ENCODE results near the gene PRKCE.

Gene PRKCE

DNA sequence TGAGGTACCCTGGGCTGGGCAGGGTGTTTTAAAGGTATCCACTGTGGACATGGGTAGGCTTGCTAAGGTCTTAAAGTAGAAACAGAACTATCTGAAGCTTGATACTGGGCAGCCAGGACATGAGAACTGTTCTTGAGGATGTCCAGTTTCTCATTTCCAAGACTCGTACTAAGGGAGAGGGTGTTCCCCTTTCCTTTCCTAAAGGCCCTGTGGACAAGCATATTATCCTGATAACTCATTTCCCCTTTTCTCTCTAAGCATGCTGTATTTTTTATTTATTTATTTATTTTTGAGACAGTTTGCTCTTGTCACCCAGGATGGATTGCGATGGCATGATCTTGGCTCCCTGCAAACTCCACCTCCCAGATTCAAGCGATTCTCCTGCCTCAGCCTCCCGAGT, 273.6 kb downstream of the PRKCE start:
- no peaks in the 10 kb centered on the region for H3K36me3 ChIP-seq
- DNase-seq: no peak
- H3K9me3 ChIP-seq: no peaks in the 10 kb centered on the region; the same call in 1 of the 2 replicates
- no peaks in the 10 kb centered on the region for H3K27me3 ChIP-seq
- H3K4me3 ChIP-seq (ENCODE audit: low read depth, low read length): no peak overlapping the region
- H3K4me1 ChIP-seq: peaks cover 39% of the 10 kb centered on the region
- TF ChIP-seq, protein P1, sequence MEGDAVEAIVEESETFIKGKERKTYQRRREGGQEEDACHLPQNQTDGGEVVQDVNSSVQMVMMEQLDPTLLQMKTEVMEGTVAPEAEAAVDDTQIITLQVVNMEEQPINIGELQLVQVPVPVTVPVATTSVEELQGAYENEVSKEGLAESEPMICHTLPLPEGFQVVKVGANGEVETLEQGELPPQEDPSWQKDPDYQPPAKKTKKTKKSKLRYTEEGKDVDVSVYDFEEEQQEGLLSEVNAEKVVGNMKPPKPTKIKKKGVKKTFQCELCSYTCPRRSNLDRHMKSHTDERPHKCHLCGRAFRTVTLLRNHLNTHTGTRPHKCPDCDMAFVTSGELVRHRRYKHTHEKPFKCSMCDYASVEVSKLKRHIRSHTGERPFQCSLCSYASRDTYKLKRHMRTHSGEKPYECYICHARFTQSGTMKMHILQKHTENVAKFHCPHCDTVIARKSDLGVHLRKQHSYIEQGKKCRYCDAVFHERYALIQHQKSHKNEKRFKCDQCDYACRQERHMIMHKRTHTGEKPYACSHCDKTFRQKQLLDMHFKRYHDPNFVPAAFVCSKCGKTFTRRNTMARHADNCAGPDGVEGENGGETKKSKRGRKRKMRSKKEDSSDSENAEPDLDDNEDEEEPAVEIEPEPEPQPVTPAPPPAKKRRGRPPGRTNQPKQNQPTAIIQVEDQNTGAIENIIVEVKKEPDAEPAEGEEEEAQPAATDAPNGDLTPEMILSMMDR (IDR thresholded peaks at IDR 0.05; ENCODE audit: low read depth, low read length): no peak

DNA sequence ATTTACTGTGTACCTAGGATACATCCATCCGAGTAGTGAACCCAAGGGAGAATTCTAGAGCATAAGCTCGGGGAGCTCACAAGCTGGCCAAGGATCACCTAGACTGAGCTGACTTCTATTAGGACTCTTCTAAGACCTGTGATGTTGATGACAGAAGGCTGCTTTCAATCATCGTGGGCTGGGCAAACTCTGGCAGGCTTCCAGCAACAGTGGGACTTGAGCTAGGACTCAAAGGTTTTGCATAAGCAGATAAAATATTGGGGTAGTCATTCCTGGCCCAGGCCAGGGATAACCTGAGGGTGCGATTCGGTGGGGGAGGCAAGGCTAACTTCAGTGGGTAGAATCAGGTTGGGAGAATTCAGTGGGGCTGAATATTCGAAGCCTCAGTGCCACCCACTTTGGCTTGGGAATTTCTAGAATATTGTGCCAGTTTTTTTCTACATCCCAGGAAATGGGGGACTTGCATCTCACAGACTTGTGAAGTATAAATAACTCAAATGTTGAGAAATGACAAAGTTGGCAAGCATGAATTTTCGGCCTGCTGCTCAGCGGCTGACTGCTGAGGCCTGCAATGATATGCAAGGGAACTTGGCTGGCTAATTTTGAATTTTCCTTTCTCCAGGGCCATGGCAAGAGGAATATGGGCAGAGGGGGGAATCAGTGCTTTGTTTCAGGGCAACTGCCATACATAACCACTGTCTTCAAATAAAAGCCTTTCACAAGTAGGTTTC, 274.3 kb downstream of the PRKCE start:
- no peaks in the 10 kb centered on the region for H3K27me3 ChIP-seq
- H3K4me1 ChIP-seq: peaks cover 41% of the 10 kb centered on the region
- no peak overlapping the region for H3K4me3 ChIP-seq (ENCODE audit: low read depth, low read length)
- TF ChIP-seq, protein P1 (IDR thresholded peaks at IDR 0.05; ENCODE audit: low read depth, low read length): no peak
- peak; percentile 51 for DNase-seq
- no peaks in the 10 kb centered on the region; the same call in 1 of the 2 replicates for H3K9me3 ChIP-seq
- H3K36me3 ChIP-seq: no peaks in the 10 kb centered on the region

DNA sequence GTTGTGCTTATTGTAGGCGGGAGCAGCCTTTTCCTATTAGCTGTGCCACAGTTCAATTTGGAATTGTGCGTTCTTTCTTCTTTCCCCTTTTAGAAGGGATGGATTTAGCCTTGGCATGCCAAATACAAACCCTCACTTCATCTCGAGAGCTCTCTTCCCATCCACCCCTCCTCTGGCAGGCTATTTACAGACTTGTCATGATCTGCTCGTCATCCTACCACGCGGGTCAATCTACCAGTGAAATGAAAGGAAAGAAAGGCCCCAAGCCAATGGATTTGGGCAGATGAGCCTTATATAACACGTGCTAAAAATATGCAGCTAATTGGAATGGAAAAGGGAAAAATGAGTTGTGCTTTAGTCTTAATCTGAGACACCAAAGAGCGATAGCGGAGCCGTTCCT, 277.5 kb downstream of the PRKCE start:
- Histone ChIP-seq H3K4me3 (ENCODE audit: low read depth, low read length) (no peak overlapping the region), H3K9me3 (no peaks in the 10 kb centered on the region; the same call in 1 of the 2 replicates), H3K36me3 (no peaks in the 10 kb centered on the region), H3K27me3 (no peaks in the 10 kb centered on the region), H3K4me1 (peaks cover 20% of the 10 kb centered on the region)
- DNase-seq: no peak
- TF ChIP-seq, protein P1 (IDR thresholded peaks at IDR 0.05; ENCODE audit: low read depth, low read length): no peak

DNA sequence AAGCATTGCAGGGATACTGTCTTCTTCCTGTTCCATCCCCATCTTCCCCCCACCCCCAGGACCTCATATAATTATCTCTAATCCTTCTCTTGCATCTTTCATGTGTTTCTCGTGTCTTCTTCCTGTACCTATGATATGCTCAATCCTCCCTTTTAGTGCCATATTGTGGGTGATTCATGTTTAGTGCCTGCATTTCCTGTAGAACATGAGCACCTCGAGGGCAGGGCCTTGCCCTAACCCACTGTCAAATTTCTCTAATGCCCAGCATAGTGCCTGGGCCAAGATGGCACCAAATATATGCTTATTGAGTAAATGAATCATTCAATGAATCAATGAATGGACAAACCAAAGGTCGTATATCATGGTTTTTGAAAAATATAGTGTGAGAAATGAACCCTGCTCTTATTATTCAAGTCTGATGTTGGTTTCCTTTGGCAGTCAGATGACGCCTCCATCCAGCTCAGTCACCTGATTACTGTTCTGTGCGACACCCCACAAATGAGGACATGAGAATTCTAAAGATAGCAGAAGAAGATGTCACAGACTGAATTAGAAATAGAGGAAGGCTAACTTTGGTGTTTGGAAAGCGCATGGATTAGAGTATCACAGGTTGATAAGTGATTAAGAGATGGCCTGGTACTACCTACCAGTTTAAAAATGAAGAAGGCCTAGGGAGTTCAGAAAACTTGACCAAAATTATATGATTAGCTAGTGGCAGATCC, 278.4 kb downstream of the PRKCE start:
- TF ChIP-seq, protein P1 (IDR thresholded peaks at IDR 0.05; ENCODE audit: low read depth, low read length): no peak
- no peak for DNase-seq
- no peak overlapping the region for H3K4me3 ChIP-seq (ENCODE audit: low read depth, low read length)
- H3K36me3 ChIP-seq: no peaks in the 10 kb centered on the region
- no peaks in the 10 kb centered on the region for H3K27me3 ChIP-seq
- H3K4me1 ChIP-seq: peaks cover 23% of the 10 kb centered on the region
- H3K9me3 ChIP-seq: no peaks in the 10 kb centered on the region; the same call in 1 of the 2 replicates

DNA sequence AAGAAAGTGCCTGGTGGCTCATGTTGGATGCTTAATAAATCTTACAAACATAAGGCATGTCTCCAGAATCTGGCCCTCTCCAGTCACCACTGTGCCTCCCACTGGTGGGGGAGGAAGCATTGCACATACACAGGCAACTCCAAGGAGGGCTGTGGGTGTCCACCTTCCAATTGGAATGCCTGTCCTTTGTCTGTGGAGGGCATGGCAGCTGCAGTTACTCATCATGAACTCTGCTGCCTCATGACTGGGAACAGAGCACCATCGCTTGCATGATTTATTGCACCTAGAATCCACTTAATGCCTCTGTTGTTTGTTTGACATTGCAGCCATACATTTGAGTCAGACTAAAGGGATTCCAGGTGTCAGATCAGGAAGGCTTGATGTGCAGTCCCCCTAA, 278.9 kb downstream of the PRKCE start:
- Histone ChIP-seq H3K9me3 (no peaks in the 10 kb centered on the region; the same call in 1 of the 2 replicates), H3K36me3 (no peaks in the 10 kb centered on the region), H3K4me3 (ENCODE audit: low read depth, low read length) (no peak overlapping the region), H3K27me3 (no peaks in the 10 kb centered on the region), H3K4me1 (peaks cover 24% of the 10 kb centered on the region)
- TF ChIP-seq, protein P1 (IDR thresholded peaks at IDR 0.05; ENCODE audit: low read depth, low read length): peak; percentile 15; the same call in 1 of the 2 replicates
- DNase-seq: peak; percentile 70

All from BE2C (cell line).